ENCODE results near the gene SLC35D2. TPM values are rescaled to one million over a fixed set of nuclear protein-coding genes. Genes with fewer than 3 reads are reported as not detected.

Gene SLC35D2
- total RNA-seq = 1 to 10 TPM; 8.1 to 8.5 TPM

- peak; percentile 24 for DNase-seq
- intact Hi-C loops (cut with micrococcal nuclease) = loop anchor here (2.0 kb wide), 1 partner anchor 35 kb away; the partner anchor contains the start of gene ZNF367
Measured at GRCh38 chr9:96383165-96383942, at the start of gene SLC35D2. Gene SLC35D2, minus strand, starts transcription at chr9:96383711. Its CDS starts 77 bp downstream, at chr9:96383634.

GRCh38 chr9:96430377-96430776 is 46.9 kb upstream of the SLC35D2 start:
- CTCF ChIA-PET = no interaction called here
- peaks cover 3% of the 10 kb centered on the region for H3K27me3 Mint-ChIP-seq
- H3K4me1 Mint-ChIP-seq (ENCODE audit: low read depth) = peaks cover 6% of the 10 kb centered on the region
- no peak overlapping the region for H3K4me3 Mint-ChIP-seq
- POLR2A ChIA-PET = no interaction called here
- H3K36me3 Mint-ChIP-seq = no peaks in the 10 kb centered on the region
- DNase-seq = no peak
- no peaks in the 10 kb centered on the region for H3K9me3 Mint-ChIP-seq
- intact Hi-C loops (cut with micrococcal nuclease) = no loop called here
- no peak overlapping the region for H3K27ac Mint-ChIP-seq

More at GRCh38 chr9:96383165-96383942, at the start of gene SLC35D2:
- Mint-ChIP-seq H3K27me3 (no peaks in the 10 kb centered on the region), H3K4me1 (ENCODE audit: low read depth) (peaks cover 32% of the 10 kb centered on the region), H3K36me3 (peaks cover 22% of the 10 kb centered on the region), H3K4me3 (peak within 1 kb of the TSS; percentile 78), H3K27ac (peak within 1 kb of the TSS; percentile 82), H3K9me3 (no peaks in the 10 kb centered on the region)
- ChIA-PET POLR2A (interaction anchor here (1.1 kb wide), 1 partner anchor 11 kb away, joined by 3 read pairs; no protein-coding TSS in a partner anchor), CTCF (interaction anchor here (0.9 to 1.8 kb wide), 3 partner anchors 33 to 66 kb away, joined by 4 to 8 read pairs (median 4); no protein-coding TSS in a partner anchor)

- Mint-ChIP-seq H3K9me3 (no peaks in the 10 kb centered on the region), H3K27me3 (peaks cover 3% of the 10 kb centered on the region), H3K36me3 (no peaks in the 10 kb centered on the region), H3K4me1 (ENCODE audit: low read depth) (peaks cover 6% of the 10 kb centered on the region), H3K27ac (no peak overlapping the region), H3K4me3 (no peak overlapping the region)
- DNase-seq = no peak
- CTCF ChIA-PET = no interaction called here
- POLR2A ChIA-PET = no interaction called here
- intact Hi-C loops (cut with micrococcal nuclease) = no loop called here
Measured at GRCh38 chr9:96429732-96430131, 46.2 kb upstream of the SLC35D2 start.

- no peaks in the 10 kb centered on the region for H3K36me3 Mint-ChIP-seq
- POLR2A ChIA-PET = no interaction called here
- intact Hi-C loops (cut with micrococcal nuclease) = no loop called here
- DNase-seq = no peak
- CTCF ChIA-PET = interaction anchor here (1.5 kb wide), 1 partner anchor 16 kb away, joined by 6 read pairs; no protein-coding TSS in a partner anchor
- H3K27ac Mint-ChIP-seq = no peak overlapping the region
- H3K9me3 Mint-ChIP-seq = no peaks in the 10 kb centered on the region
- peaks cover 12% of the 10 kb centered on the region for H3K4me1 Mint-ChIP-seq (ENCODE audit: low read depth)
- H3K27me3 Mint-ChIP-seq = no peaks in the 10 kb centered on the region
- H3K4me3 Mint-ChIP-seq = no peak overlapping the region
Measured at GRCh38 chr9:96425500-96426169, 42.1 kb upstream of the SLC35D2 start.

GRCh38 chr9:96423985-96424336 is 40.5 kb upstream of the SLC35D2 start:
- ChIA-PET POLR2A (no interaction called here), CTCF (interaction anchor here (1.5 kb wide), 1 partner anchor 18 kb away, joined by 6 read pairs; no protein-coding TSS in a partner anchor)
- no peaks in the 10 kb centered on the region for H3K36me3 Mint-ChIP-seq
- H3K4me3 Mint-ChIP-seq = no peak overlapping the region
- H3K27me3 Mint-ChIP-seq = no peaks in the 10 kb centered on the region
- H3K27ac Mint-ChIP-seq = no peak overlapping the region
- no peak for DNase-seq
- intact Hi-C loops (cut with micrococcal nuclease) = no loop called here
- peaks cover 26% of the 10 kb centered on the region for H3K4me1 Mint-ChIP-seq (ENCODE audit: low read depth)
- H3K9me3 Mint-ChIP-seq = no peaks in the 10 kb centered on the region

GRCh38 chr9:96423322-96423984 is 39.9 kb upstream of the SLC35D2 start:
- DNase-seq = no peak
- Mint-ChIP-seq H3K27me3 (no peaks in the 10 kb centered on the region), H3K27ac (no peak overlapping the region), H3K36me3 (no peaks in the 10 kb centered on the region), H3K4me3 (no peak overlapping the region), H3K9me3 (no peaks in the 10 kb centered on the region), H3K4me1 (ENCODE audit: low read depth) (peaks cover 26% of the 10 kb centered on the region)
- CTCF ChIA-PET = no interaction called here
- intact Hi-C loops (cut with micrococcal nuclease) = no loop called here
- POLR2A ChIA-PET = no interaction called here

- peak overlapping the region; percentile 88 for H3K4me3 Mint-ChIP-seq
- intact Hi-C loops (cut with micrococcal nuclease) = no loop called here
- H3K4me1 Mint-ChIP-seq (ENCODE audit: low read depth) = peaks cover 29% of the 10 kb centered on the region
- DNase-seq = peak; percentile 56
- no peaks in the 10 kb centered on the region for H3K27me3 Mint-ChIP-seq
- CTCF ChIA-PET = interaction anchor here (0.6 to 1.2 kb wide), 2 partner anchors 76 to 246 kb away, joined by 3 to 7 read pairs; no protein-coding TSS in a partner anchor
- H3K36me3 Mint-ChIP-seq = peaks cover 9% of the 10 kb centered on the region
- H3K27ac Mint-ChIP-seq = peak overlapping the region; percentile 89
- no peaks in the 10 kb centered on the region for H3K9me3 Mint-ChIP-seq
- POLR2A ChIA-PET = no interaction called here
Measured at GRCh38 chr9:96420468-96421219, 37.1 kb upstream of the SLC35D2 start.

- POLR2A ChIA-PET = interaction anchor here (1.3 kb wide), 1 partner anchor 30 kb away, joined by 3 read pairs; the partner anchor contains the start of gene HABP4
Measured at GRCh38 chr9:96419691-96419969, 36.1 kb upstream of the SLC35D2 start.

GRCh38 chr9:96418920-96419690 is 35.6 kb upstream of the SLC35D2 start:
- Mint-ChIP-seq H3K27ac (peak overlapping the region; percentile 92), H3K9me3 (no peaks in the 10 kb centered on the region), H3K36me3 (peaks cover 9% of the 10 kb centered on the region), H3K4me1 (ENCODE audit: low read depth) (peaks cover 28% of the 10 kb centered on the region), H3K27me3 (no peaks in the 10 kb centered on the region), H3K4me3 (peak overlapping the region; percentile 88)
- intact Hi-C loops (cut with micrococcal nuclease) = loop anchor here (1.0 to 10.0 kb wide), 8 partner anchors 31 to 1216 kb away; partner anchors contain the start of genes ERCC6L2, HABP4, NCBP1 and SLC35D2
- CTCF ChIA-PET = interaction anchor here (1.2 kb wide), 1 partner anchor 248 kb away, joined by 4 read pairs; no protein-coding TSS in a partner anchor
- POLR2A ChIA-PET = interaction anchor here (1.3 kb wide), 1 partner anchor 31 kb away, joined by 3 read pairs; the partner anchor contains the start of gene HABP4
- peak; percentile 74 for DNase-seq

More at GRCh38 chr9:96419691-96419969, 36.1 kb upstream of the SLC35D2 start:
- CTCF ChIA-PET = interaction anchor here (1.2 kb wide), 1 partner anchor 248 kb away, joined by 4 read pairs; no protein-coding TSS in a partner anchor
- H3K9me3 Mint-ChIP-seq = no peaks in the 10 kb centered on the region
- H3K27ac Mint-ChIP-seq = peak overlapping the region; percentile 89
- H3K36me3 Mint-ChIP-seq = peaks cover 9% of the 10 kb centered on the region
- H3K4me1 Mint-ChIP-seq (ENCODE audit: low read depth) = peaks cover 26% of the 10 kb centered on the region
- H3K27me3 Mint-ChIP-seq = no peaks in the 10 kb centered on the region
- no peak for DNase-seq
- intact Hi-C loops (cut with micrococcal nuclease) = loop anchor here (2.0 to 10.0 kb wide), 7 partner anchors 37 to 1215 kb away; partner anchors contain the start of genes ERCC6L2, NCBP1, SLC35D2 and TSTD2
- H3K4me3 Mint-ChIP-seq = peak overlapping the region; percentile 88

GRCh38 chr9:96418083-96418919 is 34.8 kb upstream of the SLC35D2 start, which contains the start of gene ZNF367:
Gene ZNF367, minus strand, starts transcription at chr9:96418370. Its CDS starts 338 bp downstream, at chr9:96418032.
- peaks cover 11% of the 10 kb centered on the region for H3K36me3 Mint-ChIP-seq
- peaks cover 36% of the 10 kb centered on the region for H3K4me1 Mint-ChIP-seq (ENCODE audit: low read depth)
- POLR2A ChIA-PET = interaction anchor here (1.3 kb wide), 1 partner anchor 31 kb away, joined by 3 read pairs; the partner anchor contains the start of gene HABP4
- no peaks in the 10 kb centered on the region for H3K9me3 Mint-ChIP-seq
- H3K27me3 Mint-ChIP-seq = no peaks in the 10 kb centered on the region
- H3K27ac Mint-ChIP-seq = peak within 1 kb of the TSS; percentile 93
- CTCF ChIA-PET = interaction anchor here (1.2 kb wide), 1 partner anchor 249 kb away, joined by 4 read pairs; no protein-coding TSS in a partner anchor
- H3K4me3 Mint-ChIP-seq = peak within 1 kb of the TSS; percentile 90
- DNase-seq = peak; percentile 96
- intact Hi-C loops (cut with micrococcal nuclease) = loop anchor here (1.0 to 10.0 kb wide), 8 partner anchors 32 to 1216 kb away; partner anchors contain the start of genes ERCC6L2, HABP4, NCBP1 and SLC35D2
